ENCODE data around the gene MICB.
"Not testable (repeated sequence)": the region's sequence is repeated elsewhere in the genome, so short reads cannot be mapped to it uniquely, and the experiment has no call there.

The MICB gene

DNA sequence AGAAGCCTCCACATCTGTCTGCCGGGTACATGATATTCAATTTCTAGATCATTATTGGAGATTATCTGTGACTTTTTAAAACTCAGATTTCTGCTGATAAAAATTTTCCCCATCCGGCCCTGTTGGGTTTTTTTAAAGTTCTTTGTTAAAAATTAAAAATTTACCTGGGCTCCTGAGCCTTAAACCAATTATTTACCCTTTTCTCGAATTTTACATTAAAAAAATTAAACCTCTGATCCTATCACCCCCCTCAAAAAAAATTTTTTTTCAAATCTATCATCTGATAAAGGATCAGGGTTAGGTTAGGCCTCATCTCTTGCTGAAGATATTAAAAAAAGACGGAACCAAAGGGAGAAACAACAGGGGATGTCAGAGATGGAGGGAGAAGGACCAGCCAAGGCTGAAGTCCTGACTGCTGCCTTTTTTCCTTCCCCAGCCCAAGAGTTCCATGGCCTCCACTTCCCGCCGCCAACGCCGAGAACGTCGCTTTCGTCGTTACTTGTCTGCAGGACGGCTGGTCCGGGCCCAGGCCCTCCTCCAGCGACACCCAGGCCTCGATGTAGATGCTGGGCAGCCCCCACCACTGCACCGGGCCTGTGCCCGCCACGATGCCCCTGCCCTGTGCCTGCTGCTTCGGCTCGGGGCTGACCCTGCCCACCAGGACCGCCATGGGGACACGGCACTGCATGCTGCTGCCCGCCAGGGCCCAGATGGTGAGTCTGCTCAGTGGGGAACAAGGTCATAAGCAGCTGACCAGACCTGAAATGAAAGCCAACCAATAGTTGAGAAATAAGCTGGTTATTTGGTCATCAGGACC, 50.0 kb downstream of the MICB start:
- H3K4me1 ChIP-seq (ENCODE audit: control insufficient read depth, insufficient read depth, low read length): peaks cover 2% of the 10 kb centered on the region; the same call in 1 of the 2 replicates
- ChIA-PET POLR2A (interaction anchor here (0.6 to 3.1 kb wide), 19 partner anchors 17 to 282 kb away, joined by 3 to 20 read pairs (median 4); partner anchors contain the start of genes BAG6, C6orf47, GPANK1 and HSPA1A), CTCF (interaction anchor here (0.6 to 13.9 kb wide), 8 partner anchors 22 to 573 kb away, joined by 3 to 431 read pairs (median 4); partner anchors contain the start of genes LST1, LTB and NCR3)
- TF ChIP-seq ZNF341 (tag by site-specific recombination; IDR thresholded peaks at IDR 0.05; ENCODE audit: low read depth): peak; percentile 14; the same call in 1 of the 2 replicates
- TF ChIP-seq, protein P1, sequence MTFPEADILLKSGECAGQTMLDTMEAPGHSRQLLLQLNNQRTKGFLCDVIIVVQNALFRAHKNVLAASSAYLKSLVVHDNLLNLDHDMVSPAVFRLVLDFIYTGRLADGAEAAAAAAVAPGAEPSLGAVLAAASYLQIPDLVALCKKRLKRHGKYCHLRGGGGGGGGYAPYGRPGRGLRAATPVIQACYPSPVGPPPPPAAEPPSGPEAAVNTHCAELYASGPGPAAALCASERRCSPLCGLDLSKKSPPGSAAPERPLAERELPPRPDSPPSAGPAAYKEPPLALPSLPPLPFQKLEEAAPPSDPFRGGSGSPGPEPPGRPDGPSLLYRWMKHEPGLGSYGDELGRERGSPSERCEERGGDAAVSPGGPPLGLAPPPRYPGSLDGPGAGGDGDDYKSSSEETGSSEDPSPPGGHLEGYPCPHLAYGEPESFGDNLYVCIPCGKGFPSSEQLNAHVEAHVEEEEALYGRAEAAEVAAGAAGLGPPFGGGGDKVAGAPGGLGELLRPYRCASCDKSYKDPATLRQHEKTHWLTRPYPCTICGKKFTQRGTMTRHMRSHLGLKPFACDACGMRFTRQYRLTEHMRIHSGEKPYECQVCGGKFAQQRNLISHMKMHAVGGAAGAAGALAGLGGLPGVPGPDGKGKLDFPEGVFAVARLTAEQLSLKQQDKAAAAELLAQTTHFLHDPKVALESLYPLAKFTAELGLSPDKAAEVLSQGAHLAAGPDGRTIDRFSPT (tag by site-specific recombination; IDR thresholded peaks at IDR 0.05): peak; percentile 64; the same call in 1 of the 2 replicates
- TF ChIP-seq, protein P2, sequence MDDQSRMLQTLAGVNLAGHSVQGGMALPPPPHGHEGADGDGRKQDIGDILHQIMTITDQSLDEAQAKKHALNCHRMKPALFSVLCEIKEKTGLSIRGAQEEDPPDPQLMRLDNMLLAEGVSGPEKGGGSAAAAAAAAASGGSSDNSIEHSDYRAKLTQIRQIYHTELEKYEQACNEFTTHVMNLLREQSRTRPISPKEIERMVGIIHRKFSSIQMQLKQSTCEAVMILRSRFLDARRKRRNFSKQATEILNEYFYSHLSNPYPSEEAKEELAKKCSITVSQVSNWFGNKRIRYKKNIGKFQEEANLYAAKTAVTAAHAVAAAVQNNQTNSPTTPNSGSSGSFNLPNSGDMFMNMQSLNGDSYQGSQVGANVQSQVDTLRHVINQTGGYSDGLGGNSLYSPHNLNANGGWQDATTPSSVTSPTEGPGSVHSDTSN (CRISPR knock-in tag; IDR thresholded peaks at IDR 0.05): 0 out of 2 replicates have a peak, but pooled peaks have one; percentile 4
- TF ChIP-seq ZNF561 (tag by site-specific recombination; IDR thresholded peaks at IDR 0.05; ENCODE audit: borderline replicate concordance): 0 out of 2 replicates have a peak, but pooled peaks have one; percentile 8
- no peak for TF ChIP-seq FEZF1 (tag by site-specific recombination; IDR thresholded peaks at IDR 0.05)
- peak overlapping the region; percentile 1 for H3K27ac ChIP-seq (ENCODE audit: extremely low read depth, low read depth, low read length)
- no peaks in the 10 kb centered on the region for H3K9me3 ChIP-seq (ENCODE audit: control insufficient read depth, insufficient read depth, low read depth, low read length)
- peak overlapping the region; percentile 47 for H3K4me3 ChIP-seq (ENCODE audit: low read depth, low read length)
- H3K36me3 ChIP-seq (ENCODE audit: control insufficient read depth in 2 of 2, insufficient read depth in 1 of 2, low read length in 2 of 2): peaks cover 24 to 41% of the 10 kb centered on the region in 2 experiments; a peak in 2 of 3 replicates

DNA sequence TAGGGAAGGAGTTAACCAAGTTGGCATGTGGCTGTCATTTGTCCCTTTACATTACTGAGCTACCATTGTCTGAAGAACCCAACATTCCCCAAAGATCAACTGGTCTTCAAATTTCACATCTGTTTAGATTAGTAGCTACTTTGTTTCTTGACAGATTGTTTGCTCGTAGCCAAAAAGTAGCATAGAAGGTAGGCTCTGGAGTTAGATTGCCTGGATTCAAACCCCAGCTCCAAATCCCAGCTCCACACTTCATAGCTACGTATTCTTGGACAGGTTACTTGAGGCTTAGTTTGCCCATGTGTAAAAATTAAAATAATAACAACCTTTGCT, 50.6 kb downstream of the MICB start:
- TF ChIP-seq SETDB1 (IDR thresholded peaks at IDR 0.05; ENCODE audit: insufficient read length, low read length) (no peak), ZNF664 (tag by site-specific recombination; IDR thresholded peaks at IDR 0.05) (peak; percentile 94)
- Histone ChIP-seq H3K27ac (ENCODE audit: extremely low read depth, low read depth, low read length) (no peak overlapping the region; the same call in 1 of the 2 replicates), H3K36me3 (ENCODE audit: control insufficient read depth in 2 of 2, insufficient read depth in 1 of 2, low read length in 2 of 2) (peaks cover 29 to 46% of the 10 kb centered on the region in 2 experiments; a peak in 2 of 3 replicates), H3K4me1 (ENCODE audit: control insufficient read depth, insufficient read depth, low read length) (peaks cover 2% of the 10 kb centered on the region; the same call in 1 of the 2 replicates), H3K4me3 (ENCODE audit: low read depth, low read length) (no peak overlapping the region; the same call in 1 of the 2 replicates), H3K9me3 (ENCODE audit: control insufficient read depth, insufficient read depth, low read depth, low read length) (no peaks in the 10 kb centered on the region)
- ChIA-PET POLR2A (interaction anchor here (0.6 to 2.5 kb wide), 11 partner anchors 16 to 590 kb away, joined by 3 to 15 read pairs (median 3); partner anchors contain the start of genes C6orf47, HSPA1A, HSPA1B and HSPA1L), CTCF (interaction anchor here (0.6 to 13.9 kb wide), 7 partner anchors 9 to 573 kb away, joined by 3 to 431 read pairs (median 4); partner anchors contain the start of genes LST1, LTB and NCR3)

DNA sequence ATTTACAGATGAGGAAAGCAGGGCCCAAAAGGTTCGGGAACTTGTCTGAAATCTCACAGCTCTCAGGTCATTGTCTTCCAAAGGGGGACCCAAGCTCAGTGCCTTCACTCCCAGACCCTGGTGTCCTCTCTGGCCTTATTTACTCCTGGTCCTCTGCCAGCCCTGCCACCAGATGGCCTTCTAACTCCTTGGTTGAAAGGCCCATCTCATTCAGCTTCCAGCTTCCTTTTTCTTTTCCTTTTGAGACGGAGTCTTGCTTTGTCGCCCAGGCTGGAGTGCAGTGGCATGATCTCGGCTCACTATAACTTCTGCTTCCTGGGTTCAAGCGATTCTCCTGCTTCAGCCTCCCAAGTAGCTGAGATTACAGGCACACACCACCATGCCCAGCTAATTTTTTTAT, 53.4 kb downstream of the MICB start:
- not testable (repeated sequence) for H3K4me3 ChIP-seq (ENCODE audit: low read depth, low read length); H3K9me3 ChIP-seq (ENCODE audit: control insufficient read depth, insufficient read depth, low read depth, low read length); H3K4me1 ChIP-seq (ENCODE audit: control insufficient read depth, insufficient read depth, low read length); H3K27ac ChIP-seq (ENCODE audit: extremely low read depth, low read depth, low read length)
- CTCF ChIA-PET: interaction anchor here (0.6 to 13.9 kb wide), 23 partner anchors 10 to 409 kb away, joined by 3 to 431 read pairs (median 3); partner anchors contain the start of genes C6orf47, DDX39B, LSM2 and LST1
- POLR2A ChIA-PET: interaction anchor here (0.9 to 1.1 kb wide), 3 partner anchors 10 to 47 kb away, joined by 3 to 5 read pairs (median 4); no protein-coding TSS in a partner anchor
- TF ChIP-seq ZNF654 (tag by site-specific recombination; IDR thresholded peaks at IDR 0.05; ENCODE audit: low read depth): peak; percentile 58
- peak; percentile 27; the same call in 1 of the 2 replicates for TF ChIP-seq ZNF600 (tag by site-specific recombination; IDR thresholded peaks at IDR 0.05)
- TF ChIP-seq, protein P3, sequence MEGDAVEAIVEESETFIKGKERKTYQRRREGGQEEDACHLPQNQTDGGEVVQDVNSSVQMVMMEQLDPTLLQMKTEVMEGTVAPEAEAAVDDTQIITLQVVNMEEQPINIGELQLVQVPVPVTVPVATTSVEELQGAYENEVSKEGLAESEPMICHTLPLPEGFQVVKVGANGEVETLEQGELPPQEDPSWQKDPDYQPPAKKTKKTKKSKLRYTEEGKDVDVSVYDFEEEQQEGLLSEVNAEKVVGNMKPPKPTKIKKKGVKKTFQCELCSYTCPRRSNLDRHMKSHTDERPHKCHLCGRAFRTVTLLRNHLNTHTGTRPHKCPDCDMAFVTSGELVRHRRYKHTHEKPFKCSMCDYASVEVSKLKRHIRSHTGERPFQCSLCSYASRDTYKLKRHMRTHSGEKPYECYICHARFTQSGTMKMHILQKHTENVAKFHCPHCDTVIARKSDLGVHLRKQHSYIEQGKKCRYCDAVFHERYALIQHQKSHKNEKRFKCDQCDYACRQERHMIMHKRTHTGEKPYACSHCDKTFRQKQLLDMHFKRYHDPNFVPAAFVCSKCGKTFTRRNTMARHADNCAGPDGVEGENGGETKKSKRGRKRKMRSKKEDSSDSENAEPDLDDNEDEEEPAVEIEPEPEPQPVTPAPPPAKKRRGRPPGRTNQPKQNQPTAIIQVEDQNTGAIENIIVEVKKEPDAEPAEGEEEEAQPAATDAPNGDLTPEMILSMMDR (tag by site-specific recombination; IDR thresholded peaks at IDR 0.05): peak; percentile 76
- 0 out of 2 replicates have a peak, but pooled peaks have one; percentile 26 for TF ChIP-seq KLF8 (tag by site-specific recombination; IDR thresholded peaks at IDR 0.05)
- H3K36me3 ChIP-seq (ENCODE audit: control insufficient read depth in 2 of 2, insufficient read depth in 1 of 2, low read length in 2 of 2): peaks cover 44 to 65% of the 10 kb centered on the region in 2 experiments; a peak in 2 of 3 replicates
